ENCODE data around the gene GNAS-AS1.

The GNAS-AS1 gene

GRCh38 chr20:58884966-58885365 is 34.3 kb upstream of the GNAS-AS1 start:
- DNase-seq, result no peak

- peak; percentile 10 for DNase-seq
These were observed 32.6 kb upstream of the GNAS-AS1 start for GRCh38 chr20:58883241-58883691.

GRCh38 chr20:58882704-58883089 is 32.0 kb upstream of the GNAS-AS1 start:
- DNase-seq, result no peak

GRCh38 chr20:58880994-58881752 is 30.5 kb upstream of the GNAS-AS1 start:
- DNase-seq, result no peak

GRCh38 chr20:58880441-58880840 is 29.7 kb upstream of the GNAS-AS1 start:
- DNase-seq, result no peak

GRCh38 chr20:58878399-58878798 is 27.7 kb upstream of the GNAS-AS1 start:
- DNase-seq, result no peak

GRCh38 chr20:58877976-58878360 is 27.3 kb upstream of the GNAS-AS1 start:
- DNase-seq, result no peak

- DNase-seq, result no peak
These were observed 26.6 kb upstream of the GNAS-AS1 start for GRCh38 chr20:58877050-58877975.

- DNase-seq, result no peak
These were observed 25.7 kb upstream of the GNAS-AS1 start for GRCh38 chr20:58876437-58876836.

GRCh38 chr20:58875541-58876134 is 24.9 kb upstream of the GNAS-AS1 start:
- peak; percentile 84 for DNase-seq

GRCh38 chr20:58875111-58875510 is 24.4 kb upstream of the GNAS-AS1 start:
- no peak for DNase-seq

- DNase-seq, result no peak
These were observed 23.8 kb upstream of the GNAS-AS1 start for GRCh38 chr20:58874469-58874868.

- no peak for DNase-seq
These were observed 20.9 kb upstream of the GNAS-AS1 start for GRCh38 chr20:58871533-58872102.

GRCh38 chr20:58870293-58871014 is 19.8 kb upstream of the GNAS-AS1 start:
- DNase-seq, result peak; percentile 61

- DNase-seq, result no peak
These were observed 19.0 kb upstream of the GNAS-AS1 start for GRCh38 chr20:58869662-58870227.

GRCh38 chr20:58868795-58869194 is 18.1 kb upstream of the GNAS-AS1 start:
- DNase-seq, result no peak

GRCh38 chr20:58867211-58867610 is 16.5 kb upstream of the GNAS-AS1 start:
- no peak for DNase-seq

GRCh38 chr20:58865843-58866242 is 15.1 kb upstream of the GNAS-AS1 start:
- DNase-seq, result no peak

GRCh38 chr20:58864346-58864745 is 13.6 kb upstream of the GNAS-AS1 start:
- DNase-seq, result no peak

- DNase-seq, result no peak
These were observed 12.5 kb upstream of the GNAS-AS1 start for GRCh38 chr20:58863044-58863790.
